GM23248 (cell line): ENCODE measurements around the gene UNC119B. TPM values are rescaled to one million over a fixed set of nuclear protein-coding genes. Genes with fewer than 3 reads are reported as not detected.

Source experiments
- DNase-seq: peaks from one replicate; pipeline ENCODE4 v3.0.0-alpha.2; 2015
- H2AFZ ChIP-seq: fragments of 200-600 bp; sonication (generic); 2 replicates; pipeline ENCODE4 v1.6.1; 2016; ENCODE audit warnings: antibody characterized with exemption
- H3F3A ChIP-seq: fragments of 200-600 bp; sonication (generic); 2 replicates; pipeline ENCODE4 v1.6.1; 2016; ENCODE audit warnings: mild to moderate bottlenecking, antibody characterized with exemption, mixed run types; ENCODE audit not compliant: insufficient read depth
- H3K27ac ChIP-seq: fragments of 200-600 bp; sonication (generic); 2 replicates; pipeline ENCODE4 v1.5.1; 2016; ENCODE audit warnings: mild to moderate bottlenecking
- H3K27me3 ChIP-seq: fragments of 200-600 bp; sonication (generic); replicated peaks from 2 replicates; pipeline ENCODE4 v1.6.1; 2016; ENCODE audit warnings: mild to moderate bottlenecking; ENCODE audit not compliant: insufficient read depth
- H3K36me3 ChIP-seq: fragments of 200-600 bp; sonication (generic); 2 replicates; pipeline ENCODE4 v1.6.1; 2016; ENCODE audit warnings: low read depth, mild to moderate bottlenecking
- H3K4me1 ChIP-seq: fragments of 200-600 bp; sonication (generic); 2 replicates; pipeline ENCODE4 v1.6.1; 2016; ENCODE audit warnings: mild to moderate bottlenecking; ENCODE audit not compliant: insufficient read depth
- H3K4me2 ChIP-seq: fragments of 200-600 bp; sonication (generic); one replicate; pipeline ENCODE4 v1.6.1; 2016; ENCODE audit warnings: mild to moderate bottlenecking; ENCODE audit not compliant: unreplicated experiment
- H3K4me3 ChIP-seq: fragments of 200-600 bp; sonication (generic); 2 replicates; pipeline ENCODE4 v1.5.1; 2016; ENCODE audit warnings: mild to moderate bottlenecking
- H3K79me2 ChIP-seq: fragments of 200-600 bp; sonication (generic); 2 replicates; pipeline ENCODE4 v1.6.1; 2016; ENCODE audit warnings: mild to moderate bottlenecking; ENCODE audit not compliant: insufficient read depth
- H3K9ac ChIP-seq: fragments of 200-600 bp; sonication (generic); 2 replicates; pipeline ENCODE4 v1.6.1; 2016; ENCODE audit warnings: mild to moderate bottlenecking
- H3K9me2 ChIP-seq: fragments of 200-600 bp; sonication (generic); 2 replicates; pipeline ENCODE4 v1.6.1; 2016; ENCODE audit warnings: mixed run types, mild to moderate bottlenecking, moderate library complexity; ENCODE audit not compliant: insufficient read depth
- H3K9me3 ChIP-seq: fragments of 200-600 bp; sonication (generic); one replicate; pipeline ENCODE4 v1.6.1; 2017; ENCODE audit warnings: low read depth
- H4K20me1 ChIP-seq: fragments of 200-600 bp; sonication (generic); 2 replicates; pipeline ENCODE4 v1.6.0; 2016; ENCODE audit not compliant: insufficient read depth
- EZH2 ChIP-seq: fragments of 200-600 bp; sonication (generic); IDR thresholded peaks from 2 replicates; pipeline ENCODE4 v1.6.1; 2018; ENCODE audit warnings: antibody characterized with exemption, mild to moderate bottlenecking; ENCODE audit not compliant: insufficient read depth, poor library complexity, severe bottlenecking
- EZH2phosphoT487 ChIP-seq: fragments of 200-600 bp; sonication (generic); IDR thresholded peaks from 2 replicates; pipeline ENCODE4 v1.6.1; 2018; ENCODE audit warnings: antibody characterized with exemption, moderate library complexity, mild to moderate bottlenecking, low read depth; ENCODE audit not compliant: insufficient read depth
- WGBS, 2 experiments: methylation state at CpG; one replicate each; pipeline ENCODE4 v1.1.6; 2015 to 2017; ENCODE audit warnings: low lambda C conversion rate in 2 of 2, low coverage in 1 of 2; ENCODE audit errors: missing lambda C conversion rate in 2 of 2; 5-methylcytosine and 5-hydroxymethylcytosine counted together
- in situ Hi-C: fragments of 300-500 bp; cut with MboI; formaldehyde crosslinking; loops from 2 replicates; pipeline ENCODE4 v1.15.0; 2020
- polyA plus RNA-seq: library from polyadenylated mRNA; unstranded; fragments of >200 nt; fragmentation: Nextera tagmentation; extraction: Ambion mirVana; gene quantifications from 2 replicates; pipeline ENCODE4 v1.2.1, GENCODE V29; 2016
- total RNA-seq: library from RNA; depleted of rRNA; stranded (reverse); fragments of >200 nt; shearing (Covaris generic); gene quantifications from 2 replicates; pipeline ENCODE4 v1.2.3, GENCODE V29; 2014

The UNC119B gene
- total and polyA plus RNA-seq, 2 experiments from 2014 or later: 7.6 to 22.4 TPM

DNA sequence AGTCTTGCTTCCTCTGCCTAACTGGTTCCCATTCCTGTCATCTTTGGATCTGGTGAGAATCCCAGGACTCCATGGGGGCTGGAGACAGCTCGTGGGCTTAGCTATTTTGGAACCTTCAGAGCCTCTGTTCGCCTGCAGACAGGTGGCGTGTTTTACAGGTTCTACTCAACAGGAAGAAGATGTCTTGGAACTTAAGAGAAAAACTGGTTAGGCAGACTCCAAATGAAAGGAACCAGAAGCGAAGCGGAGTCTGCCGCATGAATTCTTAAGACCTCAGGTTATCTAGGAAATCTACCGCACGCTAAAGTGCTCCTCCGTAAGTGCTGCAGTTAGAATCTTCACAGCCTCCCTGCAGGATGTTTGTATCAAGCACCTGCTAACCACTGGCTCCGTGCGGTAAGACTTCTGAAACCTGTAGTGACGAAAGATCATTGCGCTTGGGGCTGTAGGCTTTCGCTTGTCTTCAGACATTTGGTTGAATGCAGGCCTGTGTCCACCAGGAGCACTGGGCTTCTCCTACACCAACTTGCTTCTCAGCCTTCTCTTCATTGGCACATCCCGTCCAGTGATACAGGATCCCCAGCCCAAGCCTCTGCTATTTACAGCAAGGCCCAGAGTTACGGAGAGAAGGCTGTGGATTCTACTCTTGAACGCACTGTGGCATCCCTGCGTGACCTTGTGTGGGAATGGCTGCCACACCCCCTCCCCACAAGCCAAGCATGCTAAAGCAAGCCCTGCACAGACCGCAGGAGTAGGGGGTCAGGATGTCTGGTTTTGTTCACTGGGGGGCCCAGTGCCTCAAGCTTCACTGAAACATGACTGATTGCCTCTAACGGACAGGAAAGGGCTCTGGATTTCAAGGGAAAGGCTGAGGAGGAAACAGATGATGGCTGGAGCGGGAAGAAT is 50.3 kb downstream of the UNC119B start:
- Histone ChIP-seq H3K9me2 (no peaks in the 10 kb centered on the region), H3K4me3 (no peak overlapping the region), H3F3A (no peaks in the 10 kb centered on the region), H3K9ac (no peak overlapping the region), H3K36me3 (0 out of 2 replicates have a peak, but pooled peaks cover 3% of the 10 kb centered on the region), H2AFZ (no peak overlapping the region), H3K4me1 (no peaks in the 10 kb centered on the region), H3K4me2 (no peak overlapping the region), H3K79me2 (no peaks in the 10 kb centered on the region), H3K9me3 (no peaks in the 10 kb centered on the region), H3K27me3 (no peaks in the 10 kb centered on the region), H3K27ac (no peak overlapping the region), H4K20me1 (no peaks in the 10 kb centered on the region)
- DNase-seq: no peak
- TF ChIP-seq EZH2: no peak
- no peak for TF ChIP-seq EZH2phosphoT487
- in situ Hi-C loops: no loop called here
- WGBS, 2 experiments: 95 to 96% methylated on average over 21 of the region's 21 CpGs

DNA sequence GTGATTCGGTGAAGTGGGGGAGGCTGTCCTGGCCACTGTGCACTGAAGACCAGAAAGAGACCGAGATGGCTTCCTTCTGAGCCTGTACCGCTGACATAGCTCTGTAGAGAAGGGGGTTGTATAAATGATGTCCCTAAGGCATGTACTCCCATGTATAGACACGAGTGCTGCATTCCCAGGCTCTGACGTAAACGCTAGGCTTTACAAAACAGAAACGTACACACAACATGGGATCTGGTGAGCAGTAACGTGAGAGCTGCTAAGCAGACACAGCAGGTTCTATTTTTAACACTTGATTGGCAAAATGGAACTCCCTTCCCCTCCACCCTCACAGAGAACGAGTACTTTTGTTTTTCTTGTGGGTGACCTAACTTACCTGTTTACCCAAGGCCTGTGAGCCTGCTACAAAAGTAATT is 51.3 kb downstream of the UNC119B start:
- Histone ChIP-seq H3K9me3 (no peaks in the 10 kb centered on the region), H3K4me2 (no peak overlapping the region), H3K36me3 (0 out of 2 replicates have a peak, but pooled peaks cover 3% of the 10 kb centered on the region), H3K27ac (no peak overlapping the region), H3K9ac (no peak overlapping the region), H3K4me1 (no peaks in the 10 kb centered on the region), H2AFZ (no peak overlapping the region), H3K27me3 (no peaks in the 10 kb centered on the region), H4K20me1 (no peaks in the 10 kb centered on the region), H3K9me2 (no peaks in the 10 kb centered on the region), H3K4me3 (no peak overlapping the region), H3F3A (no peaks in the 10 kb centered on the region), H3K79me2 (no peaks in the 10 kb centered on the region)
- WGBS, 2 experiments: 60 to 63% methylated on average over 9 of the region's 9 CpGs
- DNase-seq: no peak
- in situ Hi-C loops: no loop called here
- TF ChIP-seq EZH2 (no peak), EZH2phosphoT487 (no peak)

DNA sequence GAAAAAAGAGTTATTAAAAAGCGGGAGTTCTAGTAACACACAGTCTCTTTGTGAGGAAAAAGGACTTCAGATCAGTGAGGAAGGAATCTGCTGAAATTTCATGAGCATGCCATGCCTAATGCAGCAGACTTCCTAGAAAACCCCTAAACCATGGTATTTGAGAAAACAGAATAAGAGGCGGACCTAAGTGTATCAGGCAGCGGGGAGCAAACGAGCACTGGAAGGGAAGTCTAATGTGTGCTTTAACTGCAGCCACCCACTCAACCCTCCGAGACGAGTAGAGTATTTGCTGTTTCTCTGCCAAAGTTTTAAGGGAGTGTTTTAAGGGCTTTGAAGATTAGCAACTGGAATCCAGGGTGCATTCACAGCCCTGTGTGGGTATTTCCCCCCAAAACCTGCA is 51.8 kb downstream of the UNC119B start:
- Histone ChIP-seq H3K36me3 (peaks cover 9% of the 10 kb centered on the region; the same call in 1 of the 2 replicates), H3K4me3 (no peak overlapping the region), H3K79me2 (no peaks in the 10 kb centered on the region), H3K27ac (no peak overlapping the region), H3K9me2 (no peaks in the 10 kb centered on the region), H3K4me1 (no peaks in the 10 kb centered on the region), H4K20me1 (no peaks in the 10 kb centered on the region), H3K9me3 (no peaks in the 10 kb centered on the region), H3K4me2 (no peak overlapping the region), H3K27me3 (no peaks in the 10 kb centered on the region), H2AFZ (no peak overlapping the region), H3F3A (no peaks in the 10 kb centered on the region), H3K9ac (no peak overlapping the region)
- no peak for DNase-seq
- no peak for TF ChIP-seq EZH2phosphoT487
- TF ChIP-seq EZH2: no peak
- in situ Hi-C loops: no loop called here
- WGBS, 2 experiments: 77 to 84% methylated on average over 6 of the region's 6 CpGs

DNA sequence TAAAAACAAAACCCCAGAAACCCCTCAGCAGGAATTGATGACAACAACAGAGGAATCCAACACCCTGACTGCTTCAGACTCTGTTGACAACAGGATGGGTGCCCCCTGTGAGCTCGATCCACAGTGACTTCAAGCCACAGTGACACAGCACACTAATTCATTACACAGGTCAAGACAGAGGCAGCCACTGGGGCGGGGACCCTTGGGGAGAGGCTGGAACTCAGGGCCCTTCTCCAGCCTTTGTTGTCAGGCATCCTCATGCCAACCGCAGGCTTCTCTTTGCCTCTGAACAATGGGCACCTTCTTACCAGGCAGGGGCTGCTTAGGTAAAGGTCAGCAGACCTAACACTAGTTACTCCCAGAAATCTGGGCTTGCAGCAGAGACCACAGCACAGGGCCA is 53.0 kb downstream of the UNC119B start:
- Histone ChIP-seq H3K4me2 (no peak overlapping the region), H3K36me3 (peaks cover 15% of the 10 kb centered on the region; the same call in 1 of the 2 replicates), H2AFZ (no peak overlapping the region), H3K4me3 (no peak overlapping the region), H3K9ac (no peak overlapping the region), H3K9me2 (no peaks in the 10 kb centered on the region), H3K4me1 (no peaks in the 10 kb centered on the region), H3K79me2 (no peaks in the 10 kb centered on the region), H3K27me3 (no peaks in the 10 kb centered on the region), H3K27ac (no peak overlapping the region), H3K9me3 (no peaks in the 10 kb centered on the region), H3F3A (no peaks in the 10 kb centered on the region), H4K20me1 (no peaks in the 10 kb centered on the region)
- in situ Hi-C loops: no loop called here
- 65 to 68% methylated on average over 3 of the region's 3 CpGs for WGBS, 2 experiments
- no peak for DNase-seq
- TF ChIP-seq EZH2phosphoT487 (no peak), EZH2 (no peak)
